ENCODE measurements around the gene ELAPOR2.

ELAPOR2 gene

GRCh38 chr7:87039691-87040299, 19.7 kb downstream of the ELAPOR2 start:
- peak; percentile 5 for DNase-seq

GRCh38 chr7:87038993-87039690, 20.3 kb downstream of the ELAPOR2 start:
- DNase-seq: no peak

DNA sequence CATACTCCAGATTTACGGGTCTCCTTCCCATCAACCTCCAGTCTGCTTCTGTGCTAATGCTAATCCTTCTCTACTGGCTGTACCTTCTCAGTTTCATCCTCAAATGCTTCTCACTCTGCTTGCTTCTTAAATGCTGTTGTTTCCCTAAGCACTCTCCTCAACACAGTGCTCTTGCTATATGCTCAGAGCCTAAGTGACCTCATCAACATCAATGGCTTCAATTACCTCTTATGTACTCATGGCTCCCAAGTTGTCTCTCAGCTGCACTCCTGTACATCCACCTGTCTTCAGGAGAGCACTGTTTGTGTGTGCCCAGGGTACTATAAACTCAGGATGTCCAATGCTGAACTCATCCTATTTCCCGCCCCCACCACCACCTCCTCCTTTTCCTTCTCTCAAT, 22.5 kb downstream of the ELAPOR2 start:
- no peak for DNase-seq

DNA sequence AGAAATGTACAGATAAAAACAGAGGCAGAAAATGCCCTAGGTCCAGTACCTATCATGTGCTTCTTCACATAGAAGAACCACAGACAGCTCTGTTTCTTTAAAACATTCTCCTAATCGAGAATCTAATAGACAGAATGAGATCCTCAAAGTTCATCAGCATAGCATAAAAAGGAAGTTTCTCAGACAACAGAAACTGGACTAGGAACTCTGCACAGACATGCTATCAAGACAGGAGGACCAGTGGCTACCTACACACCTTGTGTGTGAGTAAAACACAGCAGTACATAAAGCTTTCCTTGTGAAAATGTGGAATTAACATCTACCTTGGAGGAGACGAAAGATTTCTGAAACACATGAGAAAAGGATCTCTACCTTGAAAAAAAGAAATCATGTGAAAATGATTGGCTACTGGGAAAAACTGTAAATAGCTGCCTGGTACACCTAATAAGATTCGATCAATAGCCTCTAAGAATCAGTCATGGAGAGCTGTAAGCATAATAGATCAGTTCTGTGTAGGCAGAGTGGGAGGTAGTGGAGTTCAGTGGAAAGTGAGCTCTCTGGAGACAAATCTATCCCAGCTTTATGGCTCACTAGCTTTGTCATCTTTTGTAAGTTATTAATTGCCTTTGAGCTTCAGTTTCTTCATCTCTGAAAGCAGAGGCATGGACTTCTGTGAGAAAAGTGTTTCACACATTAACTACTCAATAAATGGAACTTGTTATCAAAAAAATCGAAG, 26.7 kb downstream of the ELAPOR2 start:
- no peak for DNase-seq

- no peak for DNase-seq
Observed at GRCh38 chr7:87029078-87029477, 30.4 kb downstream of the ELAPOR2 start.

- DNase-seq: no peak
Observed at GRCh38 chr7:87028636-87029035, 30.8 kb downstream of the ELAPOR2 start.

GRCh38 chr7:87027900-87028299, 31.6 kb downstream of the ELAPOR2 start:
- no peak for DNase-seq

DNA sequence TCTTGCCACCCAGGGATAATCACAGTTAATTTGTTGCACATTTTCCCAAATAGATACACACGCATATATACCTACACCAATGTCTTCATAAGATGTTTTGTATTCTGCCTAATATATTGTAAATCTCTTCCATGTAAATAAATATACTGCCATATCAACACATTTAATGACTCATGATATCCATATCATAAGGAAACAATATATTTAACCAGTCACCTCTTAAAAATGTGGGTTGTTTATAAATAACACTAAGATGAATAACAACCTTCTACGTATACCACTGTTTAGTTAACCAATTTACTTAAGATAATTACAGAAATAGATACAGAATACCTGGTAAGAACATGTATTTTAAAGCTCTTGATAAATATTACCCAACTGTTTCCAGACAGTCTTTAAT, 38.2 kb downstream of the ELAPOR2 start:
- no peak for DNase-seq

GRCh38 chr7:87016606-87017005, 42.8 kb downstream of the ELAPOR2 start:
- no peak for DNase-seq

- no peak for DNase-seq
Observed at GRCh38 chr7:87013840-87014190, 45.6 kb downstream of the ELAPOR2 start.

DNA sequence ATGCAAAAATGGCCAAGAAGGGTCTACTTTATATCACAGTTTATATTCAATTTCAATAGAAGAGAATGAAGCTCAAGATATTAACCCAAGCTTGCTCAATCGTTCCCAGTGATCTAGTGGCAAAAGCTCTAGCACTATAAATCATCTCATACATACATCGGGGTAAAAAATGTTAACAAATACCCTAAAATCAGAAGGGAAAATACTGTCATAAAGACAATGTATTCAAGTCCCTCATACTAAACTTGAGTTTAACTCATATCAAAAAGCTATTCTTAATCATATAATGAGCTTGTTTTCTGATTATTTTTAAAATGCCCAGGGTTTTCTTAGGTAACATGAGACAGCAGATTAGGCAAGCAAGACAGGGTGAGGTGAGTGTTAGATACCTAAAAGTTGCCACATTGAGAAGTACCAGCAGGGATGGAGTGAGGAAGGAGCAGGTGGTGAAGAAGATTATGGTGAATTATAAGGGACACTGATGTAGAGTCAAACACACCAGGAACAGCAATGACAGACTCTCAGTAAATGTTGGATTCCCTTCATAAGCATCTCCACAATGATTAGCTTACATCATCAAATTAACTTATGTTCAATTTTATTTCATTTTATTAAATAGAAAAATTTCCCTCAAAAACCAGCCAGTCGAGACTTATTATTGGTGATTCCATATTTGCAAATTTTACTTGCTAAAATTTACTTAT, 46.2 kb downstream of the ELAPOR2 start:
- no peak for DNase-seq

Measured in activated CD4-positive, alpha-beta T cell treated with anti-CD3 and anti-CD28 coated beads for 48 hours (primary cell).